Activated naive CD4-positive, alpha-beta T cell (primary cell): ENCODE measurements around the gene FAM98A.
A peak's percentile ranks its signal among the peaks of the same experiment; 100 is the strongest.

Experiments used
- DNase-seq, 4 experiments: peaks; one replicate each; lab custom pipeline; 2025; lab: John Stamatoyannopoulos, UW

Gene FAM98A

DNA sequence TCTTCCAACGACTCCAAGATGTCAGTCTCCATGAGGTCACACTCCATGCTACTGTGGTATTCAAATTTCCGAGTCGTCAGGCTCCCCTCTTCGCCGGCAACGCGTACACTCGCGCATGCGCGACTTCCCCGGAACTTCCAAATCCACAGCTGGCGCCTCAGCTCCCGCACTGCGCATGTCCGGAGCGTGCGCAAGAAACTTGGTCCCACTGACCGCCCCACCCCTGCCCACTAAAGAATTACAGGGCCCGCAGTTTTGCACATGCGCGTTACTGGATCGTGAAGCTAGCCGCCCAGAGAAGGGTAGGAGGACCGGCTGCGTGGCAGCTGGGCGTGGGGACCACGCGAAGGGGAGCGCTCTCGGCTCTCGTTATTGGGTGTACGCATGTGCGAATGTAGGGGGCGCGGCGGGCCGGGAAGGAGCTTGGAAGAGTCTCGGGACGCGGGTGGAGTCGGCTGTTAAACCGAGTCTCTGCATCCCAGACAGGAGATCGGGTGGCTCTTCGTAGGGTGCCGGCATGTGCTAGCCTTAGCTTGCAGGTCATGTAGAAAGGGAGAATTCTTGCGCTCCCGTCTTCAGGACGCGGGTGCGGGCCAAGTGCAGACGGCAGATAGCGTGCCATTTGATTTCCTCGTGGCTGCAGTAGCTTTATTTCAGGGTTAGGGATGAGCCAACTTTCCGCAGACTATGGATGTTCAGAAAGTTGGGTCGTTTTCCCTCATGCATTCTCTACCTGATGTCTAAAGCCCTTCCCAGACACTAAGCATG, at the start of gene FAM98A:
Gene FAM98A (minus strand): TSS at position 125 of the 768 bp plus-strand sequence. CDS start 78 bp downstream, at position 47.
- peak; percentile 97 to 98 (median 97) for DNase-seq

DNA sequence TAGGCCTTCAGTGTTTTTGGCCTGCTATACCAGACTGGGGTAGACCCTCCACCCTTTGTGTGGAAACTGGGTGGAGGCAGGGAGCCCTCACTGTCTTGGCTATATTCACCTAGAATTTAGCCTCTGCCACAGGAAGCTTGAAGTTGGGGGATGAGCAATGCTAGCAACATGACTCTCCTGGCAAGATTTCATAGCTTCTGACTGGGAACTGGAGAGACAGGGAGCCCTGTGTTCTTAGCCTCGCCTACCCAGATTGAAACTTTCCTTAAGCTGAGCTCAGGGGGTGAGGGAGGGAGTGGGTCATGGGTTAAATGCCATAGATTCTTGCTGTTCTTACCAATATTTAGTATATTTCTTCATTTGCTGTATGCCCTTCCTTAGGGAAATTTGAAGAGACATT, 46.8 kb upstream of the FAM98A start:
- DNase-seq, result no peak

DNA sequence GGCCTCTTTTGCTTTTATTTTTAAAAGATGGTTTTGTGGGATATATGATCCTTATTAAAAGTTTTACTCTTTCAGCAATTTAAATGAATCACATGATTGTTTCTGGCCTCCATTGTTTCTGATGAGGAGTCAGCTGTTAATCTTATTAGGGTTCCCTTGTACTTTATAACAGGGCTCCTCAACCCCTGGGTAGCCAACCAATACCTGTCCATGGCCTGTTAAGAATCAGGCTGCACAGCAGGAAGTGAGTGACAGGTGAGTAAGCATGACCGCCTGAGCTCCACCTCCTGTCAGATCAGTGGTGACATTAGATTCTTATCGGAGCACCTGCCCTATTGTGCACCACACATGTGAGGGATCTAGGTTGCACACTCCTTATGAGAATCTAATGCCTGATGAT, 45.1 kb upstream of the FAM98A start:
- no peak for DNase-seq

DNA sequence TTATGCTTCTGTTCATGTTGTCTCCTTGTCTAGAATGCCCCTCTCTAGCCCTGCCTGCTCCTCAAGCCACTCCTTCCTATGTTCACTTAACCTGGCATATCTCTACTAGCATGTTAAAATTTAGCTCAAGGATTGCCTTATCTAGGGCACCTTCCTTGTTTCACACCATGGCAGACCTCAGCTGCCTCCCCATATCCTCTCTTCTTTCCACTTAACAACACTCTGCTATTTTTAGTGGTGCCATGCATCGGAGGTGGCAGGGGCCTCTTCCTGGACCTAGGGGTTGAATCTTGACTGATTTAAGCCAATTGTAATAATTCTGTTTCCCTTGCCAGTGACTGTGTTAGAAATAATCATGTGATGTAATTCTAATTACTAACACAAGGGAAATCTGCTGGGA, 36.9 kb upstream of the FAM98A start:
- no peak for DNase-seq

DNA sequence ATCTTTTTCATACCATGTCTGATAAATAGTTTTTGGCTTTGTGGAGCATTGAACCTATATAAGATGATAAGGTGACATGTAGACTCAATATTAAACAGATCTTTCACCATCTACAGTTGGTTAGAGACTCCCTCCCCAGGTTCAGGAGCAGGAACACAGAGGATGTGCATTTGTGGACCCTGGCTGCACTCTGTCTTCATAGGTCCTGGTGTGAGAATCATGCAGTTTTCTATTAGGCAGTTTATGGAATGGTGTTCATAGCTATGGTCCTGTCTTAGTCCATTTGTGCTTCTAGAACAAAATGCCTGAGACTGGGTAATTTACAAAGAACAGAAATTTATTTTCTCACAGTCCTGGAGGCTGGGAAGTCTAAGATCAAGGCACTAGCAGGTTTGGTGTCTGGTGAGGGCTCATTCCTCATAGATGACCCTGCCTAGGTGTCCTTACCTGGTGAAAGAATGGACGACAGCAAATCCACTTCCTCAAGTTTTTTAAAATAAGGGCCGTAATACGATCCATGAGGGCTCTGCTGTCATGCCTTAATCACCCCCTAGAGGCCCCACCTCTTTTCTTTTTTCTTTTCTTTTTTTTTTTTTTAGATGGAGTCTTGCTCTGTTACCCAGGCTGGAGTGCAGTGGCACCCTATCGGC, 35.3 kb upstream of the FAM98A start:
- DNase-seq, result no peak

DNA sequence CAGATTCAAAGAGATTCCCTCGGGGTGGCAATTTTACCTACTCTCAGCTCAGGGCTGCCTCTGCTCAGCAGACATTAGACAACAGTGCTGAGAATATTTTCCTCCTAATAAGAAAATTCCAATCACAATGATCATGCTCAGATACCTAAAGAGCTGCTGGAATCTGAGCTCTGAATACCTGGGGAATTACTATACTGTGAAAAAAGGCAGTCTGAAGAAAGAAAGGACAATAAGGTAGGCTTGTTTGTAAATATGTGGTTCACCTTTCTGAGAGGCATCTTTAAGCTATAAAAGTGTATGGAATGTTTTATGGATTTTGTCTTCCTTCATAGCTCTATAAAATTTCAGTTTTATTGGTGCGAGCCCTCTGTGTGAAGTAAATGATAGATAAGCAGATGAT, 34.2 kb upstream of the FAM98A start:
- DNase-seq, result no peak

DNA sequence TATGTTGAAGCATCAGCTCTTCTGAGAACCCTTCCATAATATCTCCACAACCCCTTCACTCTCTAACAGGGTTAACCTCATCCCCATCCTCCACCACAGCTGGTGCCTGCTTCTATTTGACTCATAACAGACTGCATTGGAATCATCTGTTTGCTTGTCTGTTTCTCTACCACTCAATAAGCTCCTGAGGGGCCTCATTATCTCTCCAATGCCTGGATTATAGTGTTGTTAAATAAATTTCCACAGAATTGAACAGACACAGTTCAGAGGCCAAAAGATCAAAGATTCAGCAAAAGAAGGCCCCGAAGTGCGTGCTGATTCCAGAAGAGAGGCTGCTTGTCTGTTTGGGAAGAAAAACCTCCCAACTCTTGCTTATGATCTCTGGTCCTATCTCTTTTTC, 33.7 kb upstream of the FAM98A start:
- DNase-seq, result no peak

DNA sequence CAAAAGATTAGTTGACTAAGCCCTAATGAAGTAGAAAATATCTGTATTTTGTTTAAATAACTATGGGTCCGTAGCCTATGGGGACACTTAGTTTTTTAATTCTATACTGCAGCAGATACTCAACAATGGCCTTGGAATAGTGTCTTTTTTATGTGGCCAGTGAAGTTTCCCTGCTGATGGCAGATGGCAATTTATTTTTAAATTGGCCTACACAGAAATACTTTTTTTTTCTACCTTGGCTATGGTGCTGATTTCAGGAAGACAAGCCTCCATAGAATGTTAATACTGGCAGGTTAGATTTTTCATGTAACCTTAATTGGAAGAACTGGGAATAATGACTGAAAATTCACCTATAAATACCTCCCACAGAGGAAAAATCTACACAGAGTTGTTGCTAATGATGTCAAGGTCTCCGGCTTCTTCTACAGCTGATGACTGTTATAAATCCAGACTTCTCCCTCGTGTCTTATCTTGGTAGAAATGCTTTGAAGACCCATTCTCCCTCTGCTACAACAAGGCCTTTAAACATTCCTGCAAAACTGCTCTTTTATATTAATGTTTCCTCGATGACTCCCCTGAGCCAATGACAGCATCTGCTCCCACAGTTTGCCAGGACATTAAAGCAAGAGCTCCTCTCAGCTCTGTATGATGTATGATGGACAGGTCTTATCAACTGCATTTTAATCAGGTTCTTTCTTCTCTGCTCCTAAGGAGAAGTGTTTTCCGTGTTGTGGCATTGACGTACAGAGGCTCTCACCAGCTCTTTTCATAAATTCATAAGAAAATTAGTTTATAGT, 29.1 kb upstream of the FAM98A start:
- DNase-seq, result no peak

DNA sequence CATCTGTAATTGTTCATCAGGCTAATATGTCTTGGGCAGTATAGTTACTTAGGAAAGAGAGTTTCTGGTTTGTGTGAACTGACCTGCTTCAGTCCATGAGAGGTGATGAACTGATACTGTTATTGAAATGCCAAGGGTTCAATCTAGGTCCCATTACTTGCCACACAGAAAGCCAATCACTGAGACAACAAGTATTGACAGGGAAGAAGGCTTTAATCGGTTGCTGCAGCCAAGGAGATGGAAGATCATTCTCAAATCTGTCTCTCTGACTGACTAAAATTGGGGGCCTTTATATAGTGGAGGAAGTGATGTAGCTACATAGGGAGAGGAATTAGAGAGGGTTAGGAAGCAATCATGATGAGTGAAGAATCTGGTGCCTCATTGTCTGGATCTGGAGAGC, 19.9 kb upstream of the FAM98A start:
- no peak for DNase-seq

DNA sequence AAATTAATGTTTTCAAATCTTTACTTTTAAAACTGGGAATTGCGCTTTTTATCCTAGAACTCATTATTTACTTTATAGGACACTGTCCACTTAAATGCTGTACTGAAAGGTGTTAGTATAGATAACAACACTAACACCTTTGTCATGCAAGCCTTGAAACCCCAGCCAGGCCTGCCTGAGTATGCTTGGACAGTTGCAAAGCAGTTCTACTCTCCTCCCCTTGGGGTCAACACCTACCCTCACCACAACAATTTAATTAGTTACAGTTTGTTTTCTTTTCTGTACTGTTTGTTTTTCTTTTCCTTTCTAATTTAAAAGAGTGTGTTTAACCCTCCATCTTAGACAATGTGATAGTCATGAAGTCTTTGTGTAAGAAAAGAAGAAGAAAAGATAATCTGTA, 18.9 kb upstream of the FAM98A start:
- DNase-seq, result no peak

DNA sequence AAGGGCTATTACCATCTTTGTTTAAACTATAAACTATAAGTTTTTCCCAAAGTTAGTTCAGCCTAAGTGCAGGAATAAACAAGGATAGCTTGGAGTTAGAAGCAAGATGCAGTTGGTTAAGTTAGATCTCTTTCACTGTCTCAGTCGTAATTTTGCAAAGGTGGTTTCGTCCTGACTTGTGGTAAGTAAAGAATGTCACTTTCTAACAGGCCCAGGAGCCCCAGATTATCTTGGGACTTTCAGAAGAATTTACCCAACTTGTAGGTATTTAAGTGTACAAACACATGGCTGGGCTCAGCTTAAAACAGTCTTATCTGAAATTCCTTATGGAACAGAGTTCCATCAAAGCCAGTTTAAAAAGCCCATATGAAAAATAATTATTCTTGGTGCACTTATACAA, 18.3 kb upstream of the FAM98A start:
- DNase-seq, result no peak

DNA sequence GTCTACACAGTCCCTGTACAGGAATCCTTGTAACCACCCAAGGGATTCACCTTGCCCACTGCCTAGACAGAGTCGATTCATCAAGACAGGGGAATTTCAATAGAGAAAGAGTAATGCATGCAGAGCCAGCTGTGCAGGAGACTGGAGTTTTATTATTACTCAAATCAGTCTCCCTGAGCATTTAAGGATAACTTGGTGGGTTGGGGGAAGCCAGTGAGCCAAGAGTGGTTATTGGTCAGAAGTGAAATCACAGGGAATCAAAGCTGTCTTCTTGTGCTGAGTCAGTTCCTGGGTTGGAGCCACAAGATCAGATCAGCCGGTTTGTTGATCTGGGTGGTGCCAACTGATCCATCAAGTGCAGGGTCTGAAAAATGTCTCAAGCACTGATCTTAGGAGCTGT, 17.8 kb upstream of the FAM98A start:
- DNase-seq, result no peak

DNA sequence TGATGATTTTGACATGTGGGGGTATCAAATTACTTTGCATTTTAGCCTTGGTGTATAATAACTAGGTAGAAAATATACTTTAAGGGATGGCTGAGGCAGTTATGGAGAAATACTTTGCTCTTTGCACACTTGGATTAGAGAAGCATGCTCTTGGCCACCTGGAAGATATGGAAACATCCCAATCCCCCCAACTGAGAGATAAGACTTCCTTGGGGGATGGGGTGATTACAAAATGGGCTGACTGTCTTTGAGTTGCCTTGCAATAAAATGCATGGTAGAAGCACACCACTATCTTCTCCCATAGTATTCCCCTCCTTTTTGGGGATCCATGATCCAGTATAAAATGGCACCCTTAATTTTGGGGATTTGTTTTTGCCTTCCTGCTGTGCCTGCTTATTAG, 15.1 kb upstream of the FAM98A start:
- DNase-seq, result no peak

DNA sequence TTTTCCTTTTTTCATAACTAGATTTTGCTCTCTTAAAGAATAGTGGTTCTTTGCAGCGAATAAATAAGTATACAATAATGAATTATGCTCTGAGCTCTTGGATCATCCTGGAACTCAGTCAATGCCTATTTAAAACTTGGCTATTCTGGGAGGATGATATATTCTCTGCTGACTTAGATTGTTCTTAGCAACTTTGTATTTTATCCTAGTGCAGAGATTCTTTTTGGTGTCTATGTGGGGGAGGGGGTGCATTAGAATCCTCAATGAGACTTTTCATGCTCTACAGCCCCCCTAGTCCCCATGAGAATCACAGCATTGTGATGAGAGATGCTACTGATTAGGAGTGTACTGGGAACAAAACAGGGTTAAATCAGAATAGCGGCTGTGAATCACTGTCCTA, 8.8 kb upstream of the FAM98A start:
- no peak for DNase-seq

DNA sequence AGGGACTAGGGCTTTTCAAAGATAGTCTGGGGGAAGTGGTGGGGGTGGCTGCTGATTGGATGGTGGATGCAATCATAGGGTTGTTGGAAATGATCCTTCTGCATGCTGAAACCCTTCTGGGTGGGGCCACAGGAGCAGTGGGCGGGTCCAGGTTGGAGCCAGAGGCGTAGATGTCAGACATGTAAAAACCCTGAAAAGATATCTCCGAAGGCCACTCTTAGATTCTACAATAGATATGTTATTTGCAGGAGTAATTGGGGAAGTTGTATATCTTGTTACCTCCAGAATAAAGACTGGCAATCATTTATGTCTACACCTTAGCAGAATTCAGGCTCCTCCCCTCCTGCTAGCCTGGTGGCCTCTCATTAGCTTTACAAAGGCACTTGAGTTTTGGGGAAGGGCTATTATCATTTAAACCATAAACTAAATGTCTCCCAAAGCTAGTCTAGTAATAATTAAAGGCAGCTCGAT, 8.2 kb upstream of the FAM98A start:
- DNase-seq, result no peak

DNA sequence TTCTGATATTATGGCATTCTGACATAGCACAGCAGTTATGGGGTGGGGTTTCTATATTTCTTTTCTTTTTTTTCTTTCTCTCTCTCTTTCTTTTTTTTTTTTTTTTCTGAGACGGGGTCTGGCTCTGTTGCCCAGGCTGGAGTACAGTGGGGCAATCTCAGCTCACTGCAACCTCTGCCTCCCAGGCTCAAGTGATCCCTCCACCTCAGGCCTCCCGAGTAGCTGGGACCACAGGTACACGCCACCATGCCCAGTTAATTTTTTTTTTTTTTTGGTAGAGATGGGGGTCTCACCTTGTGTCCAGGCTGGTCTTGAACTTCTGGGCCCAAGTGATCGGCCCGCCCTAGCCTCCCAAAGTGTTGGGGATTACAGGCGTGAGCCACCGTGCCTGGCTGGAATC, 7.5 kb upstream of the FAM98A start:
- no peak for DNase-seq

DNA sequence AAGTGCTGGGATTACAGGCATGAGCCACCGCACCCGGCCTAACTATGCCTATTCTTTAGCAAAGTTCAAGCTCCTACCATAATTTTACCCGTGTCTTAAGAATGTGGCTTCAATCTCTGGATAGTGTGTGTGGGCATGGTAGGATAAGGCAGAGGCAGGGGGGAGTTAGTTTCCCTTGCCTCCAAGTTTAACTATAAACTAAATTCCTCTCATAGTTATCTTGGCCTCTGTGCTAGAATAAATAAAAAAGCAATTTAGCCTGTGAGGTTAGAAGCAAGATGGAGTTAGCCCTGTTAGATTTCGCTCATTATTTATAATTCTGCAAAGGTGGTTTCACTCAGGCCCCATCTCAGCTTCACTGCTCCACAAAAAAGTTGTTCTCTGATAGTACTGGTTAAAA, 7.0 kb upstream of the FAM98A start:
- DNase-seq, result no peak

DNA sequence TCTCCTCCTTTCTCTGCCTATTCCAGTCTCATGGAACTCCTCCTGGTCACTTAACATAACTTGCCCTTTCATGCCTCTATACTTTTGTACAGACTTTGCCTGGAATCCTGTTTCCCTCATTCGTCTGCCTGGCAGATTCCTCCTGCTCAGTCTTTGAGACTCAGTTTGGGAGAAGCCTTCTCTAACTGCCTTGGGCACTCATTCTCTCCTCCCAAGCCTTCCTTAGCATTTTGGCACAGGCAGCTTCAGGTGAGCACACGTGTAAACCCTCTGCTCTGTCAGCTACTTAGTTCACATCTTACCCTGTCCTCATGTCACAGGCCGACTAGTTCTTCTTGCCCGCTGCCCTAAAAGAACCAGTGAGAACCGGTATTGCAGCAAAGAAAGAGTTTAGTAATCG, 6.0 kb upstream of the FAM98A start:
- no peak for DNase-seq

DNA sequence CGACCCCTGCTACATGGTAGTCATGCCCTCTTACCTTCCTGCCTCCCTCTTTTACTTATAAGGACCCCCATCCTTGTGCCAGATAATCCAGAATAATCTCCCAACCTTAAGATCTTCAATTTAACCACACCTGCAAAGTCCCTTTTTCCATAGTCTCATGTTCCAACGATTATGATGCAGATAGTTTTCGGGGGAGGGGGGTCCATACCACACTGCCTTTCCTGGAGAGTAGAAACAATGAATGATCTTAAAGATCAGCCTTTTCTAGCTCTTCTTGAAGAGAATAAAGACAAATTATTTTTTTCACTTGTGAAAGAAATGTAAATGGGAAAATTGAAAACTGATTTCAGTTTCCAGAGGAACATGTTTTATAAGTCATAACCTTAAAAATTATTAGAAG, 4.3 kb upstream of the FAM98A start:
- DNase-seq, result no peak

DNA sequence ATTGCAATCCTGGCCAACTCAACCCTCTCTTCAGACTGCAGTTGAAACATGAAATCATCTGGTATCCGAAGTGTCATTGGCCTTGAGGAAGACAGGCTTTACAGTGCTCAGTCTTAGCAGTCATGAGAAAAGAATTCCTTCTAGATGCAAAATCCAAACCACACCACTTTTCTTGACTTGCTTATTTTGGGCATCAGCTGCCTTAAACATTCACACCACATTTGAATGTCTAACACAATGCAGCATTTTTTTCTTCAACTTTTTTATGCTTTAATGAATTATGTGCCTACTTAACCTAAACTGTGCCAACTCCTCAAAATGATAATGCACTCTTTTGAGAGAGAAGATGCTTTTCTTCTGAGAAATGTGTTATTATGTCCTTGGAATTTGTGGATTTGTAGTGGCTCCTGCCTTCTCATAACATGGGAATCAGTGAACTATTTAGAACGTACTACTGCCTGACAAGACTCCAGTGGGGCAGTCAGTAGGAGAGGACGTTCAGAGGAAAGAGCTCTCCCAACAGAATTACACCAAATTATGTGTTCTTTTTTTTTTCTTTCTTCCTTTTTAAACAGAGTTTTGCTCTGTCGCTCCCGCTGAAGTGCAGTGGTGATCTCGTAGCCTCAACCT, 3.2 kb upstream of the FAM98A start:
- DNase-seq, result no peak

DNA sequence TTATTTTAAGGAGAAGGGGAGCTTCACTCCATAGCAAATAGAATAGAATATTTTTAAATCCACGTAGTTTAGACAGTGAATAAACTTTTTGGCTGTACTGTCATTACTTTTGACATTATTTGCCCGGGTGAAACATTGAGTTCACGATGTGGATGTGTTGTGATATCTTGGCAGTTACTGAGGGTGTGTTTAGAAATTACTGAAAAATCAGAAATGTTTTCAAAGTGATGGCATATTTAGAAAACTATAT, 769 bp upstream of the FAM98A start:
- DNase-seq, result no peak

DNA sequence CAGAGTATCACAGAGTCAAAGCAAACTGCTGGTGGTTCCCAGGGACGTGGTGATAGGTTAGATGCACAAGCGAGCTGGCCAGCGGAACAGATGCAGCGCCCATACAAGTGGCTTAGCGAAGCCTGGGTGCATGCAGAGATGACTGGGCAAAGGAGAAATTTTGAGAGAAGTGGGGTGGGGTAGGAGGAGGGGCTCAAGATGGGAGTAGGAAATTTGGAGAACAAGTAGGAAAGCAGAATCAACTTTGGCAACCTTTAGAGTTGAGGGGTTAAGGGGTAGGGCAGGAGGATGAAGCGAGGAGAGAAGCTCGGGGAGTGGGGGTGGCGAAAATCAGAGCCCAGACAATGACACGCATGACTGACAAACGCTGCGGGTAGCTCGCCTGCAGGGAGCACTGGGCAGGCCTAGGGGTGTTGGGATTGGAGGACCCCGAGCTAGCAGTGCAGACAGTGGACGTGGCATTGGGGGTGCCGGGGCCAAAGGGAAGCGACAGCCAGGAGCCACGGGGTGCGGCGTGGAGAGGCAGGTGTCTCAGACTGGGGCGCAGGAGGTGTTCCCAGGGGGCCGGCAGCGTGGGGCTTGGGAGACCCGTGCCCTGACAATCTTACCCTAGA, 431 bp downstream of the FAM98A start:
- peak in 2 of 4 experiments; percentile 4 to 52 for DNase-seq
